ENCODE data around the gene PI4KB. TPM values are rescaled to one million over a fixed set of nuclear protein-coding genes. Genes with fewer than 3 reads are reported as not detected.

Gene PI4KB
- total RNA-seq, 1 experiment from 2014 or later: 45.1 TPM

DNA sequence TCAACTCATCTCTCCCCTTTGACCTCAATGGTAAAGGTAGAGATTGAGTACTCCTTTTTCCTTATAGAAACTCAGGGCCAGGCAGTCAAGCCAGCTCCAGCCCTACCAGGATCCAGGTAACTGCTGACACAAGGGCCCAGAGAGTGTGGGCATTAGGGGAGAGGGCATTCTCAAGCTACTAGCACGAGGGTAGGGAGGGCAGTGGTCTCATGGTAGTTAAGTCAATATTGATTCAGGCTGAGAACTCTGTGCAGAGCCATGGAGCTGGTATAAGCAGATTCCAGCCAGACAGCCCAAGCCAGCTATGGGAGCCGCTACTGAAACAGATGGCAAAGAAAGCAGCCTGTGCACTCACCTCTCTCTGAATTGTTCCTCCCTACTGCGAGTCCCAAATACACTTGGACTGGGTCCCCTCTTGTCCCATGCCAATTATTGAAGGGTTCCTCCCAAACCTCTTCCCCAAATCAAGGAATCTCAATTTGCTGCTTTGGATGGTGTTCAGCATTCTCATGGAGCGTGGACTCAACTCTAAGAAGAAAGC lies 2.8 kb downstream of the PI4KB start:
- intact Hi-C loops (cut with micrococcal nuclease): no loop called here
- RAD21 ChIA-PET (ENCODE audit: low non-redundant PET in 1 of 2, low total read pairs in 2 of 2, uncharacterized antibody in 2 of 2, unreplicated experiment in 2 of 2): no interaction called here
- ATAC-seq (no peak), DNase-seq (ENCODE audit: low read depth, low spot score) (no peak)
- BruUV-seq (replicated peaks): no TSS peak
- Histone ChIP-seq H3K27me3 (ENCODE audit: insufficient read depth, low read length) (no peaks in the 10 kb centered on the region), H3K36me3 (ENCODE audit: control insufficient read depth in 1 of 2, insufficient read depth in 2 of 2, low read length in 2 of 2) (peaks cover 0 to 2% of the 10 kb centered on the region in 2 experiments; a peak in 1 of 4 replicates), H2AFZ (ENCODE audit: low read depth, low read length, poor library complexity, severe bottlenecking) (no peak overlapping the region), H3K9me3 (ENCODE audit: control insufficient read depth in 1 of 2, insufficient read depth in 1 of 2, low read depth in 1 of 2, low read length in 2 of 2) (no peaks in the 10 kb centered on the region), H3K9ac (ENCODE audit: low read length) (no peak overlapping the region), H3K4me3 (replicated peaks in 1 of 2; ENCODE audit: low read depth in 1 of 2, low read length in 2 of 2) (no peak overlapping the region), H3K79me2 (ENCODE audit: insufficient read depth, low read length) (peaks cover 14% of the 10 kb centered on the region), H3K4me2 (ENCODE audit: low read length) (no peak overlapping the region), H3K27ac (ENCODE audit: low read depth, low read length) (no peak overlapping the region), H4K20me1 (ENCODE audit: insufficient read depth) (no peaks in the 10 kb centered on the region), H3K4me1 (ENCODE audit: control insufficient read depth in 1 of 2, insufficient read depth in 2 of 2, low read length in 2 of 2) (peaks cover 12 to 24% of the 10 kb centered on the region in 2 experiments), H3K9me2 (ENCODE audit: insufficient read depth) (no peaks in the 10 kb centered on the region)
- CTCF ChIA-PET: no interaction called here
- TF ChIP-seq CEBPB (IDR thresholded peaks at IDR 0.05; ENCODE audit: low read depth): no peak
- no peak for TF ChIP-seq TCF7L2 (IDR thresholded peaks at IDR 0.05; ENCODE audit: borderline replicate concordance, extremely low read depth, insufficient read depth, insufficient read length)
- no peak for TF ChIP-seq ZNF274 (IDR thresholded peaks at IDR 0.05; ENCODE audit: low read depth, low read length)
- TF ChIP-seq, protein P1, sequence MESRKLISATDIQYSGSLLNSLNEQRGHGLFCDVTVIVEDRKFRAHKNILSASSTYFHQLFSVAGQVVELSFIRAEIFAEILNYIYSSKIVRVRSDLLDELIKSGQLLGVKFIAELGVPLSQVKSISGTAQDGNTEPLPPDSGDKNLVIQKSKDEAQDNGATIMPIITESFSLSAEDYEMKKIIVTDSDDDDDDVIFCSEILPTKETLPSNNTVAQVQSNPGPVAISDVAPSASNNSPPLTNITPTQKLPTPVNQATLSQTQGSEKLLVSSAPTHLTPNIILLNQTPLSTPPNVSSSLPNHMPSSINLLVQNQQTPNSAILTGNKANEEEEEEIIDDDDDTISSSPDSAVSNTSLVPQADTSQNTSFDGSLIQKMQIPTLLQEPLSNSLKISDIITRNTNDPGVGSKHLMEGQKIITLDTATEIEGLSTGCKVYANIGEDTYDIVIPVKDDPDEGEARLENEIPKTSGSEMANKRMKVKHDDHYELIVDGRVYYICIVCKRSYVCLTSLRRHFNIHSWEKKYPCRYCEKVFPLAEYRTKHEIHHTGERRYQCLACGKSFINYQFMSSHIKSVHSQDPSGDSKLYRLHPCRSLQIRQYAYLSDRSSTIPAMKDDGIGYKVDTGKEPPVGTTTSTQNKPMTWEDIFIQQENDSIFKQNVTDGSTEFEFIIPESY (IDR thresholded peaks at IDR 0.05; ENCODE audit: extremely low read depth, insufficient replicate concordance, low read length): no peak
- POLR2A ChIA-PET: interaction anchor here (0.6 to 0.9 kb wide), 2 partner anchors 16 to 281 kb away, joined by 3 to 4 read pairs; no protein-coding TSS in a partner anchor

DNA sequence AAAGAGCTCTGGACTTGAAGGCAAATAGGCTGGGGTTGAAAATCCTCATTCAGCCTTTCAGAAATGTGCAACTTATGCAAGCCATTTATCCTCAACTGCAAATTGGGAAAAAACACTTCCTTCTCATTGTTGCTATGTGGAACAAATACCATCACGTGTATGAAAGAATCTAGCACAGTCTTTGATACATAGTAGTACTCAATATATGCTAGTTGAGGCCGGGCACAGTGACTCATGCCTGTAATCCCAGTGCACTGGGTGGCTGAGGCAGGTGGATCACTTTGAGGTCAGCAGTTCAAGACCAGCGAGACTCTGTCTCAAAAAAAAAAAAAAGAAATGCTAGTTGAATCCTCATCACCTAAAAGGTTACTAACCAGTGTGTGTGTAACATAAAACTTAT lies 8.2 kb downstream of the PI4KB start:
- Histone ChIP-seq H3K9me3 (ENCODE audit: control insufficient read depth in 1 of 2, insufficient read depth in 1 of 2, low read depth in 1 of 2, low read length in 2 of 2) (no peaks in the 10 kb centered on the region), H3K4me2 (ENCODE audit: low read length) (no peak overlapping the region), H2AFZ (ENCODE audit: low read depth, low read length, poor library complexity, severe bottlenecking) (no peak overlapping the region), H3K9ac (ENCODE audit: low read length) (no peak overlapping the region), H3K27me3 (ENCODE audit: insufficient read depth, low read length) (no peaks in the 10 kb centered on the region), H3K36me3 (ENCODE audit: control insufficient read depth in 1 of 2, insufficient read depth in 2 of 2, low read length in 2 of 2) (peaks cover 0 to 6% of the 10 kb centered on the region in 2 experiments; a peak in 1 of 4 replicates), H3K9me2 (ENCODE audit: insufficient read depth) (no peaks in the 10 kb centered on the region), H3K79me2 (ENCODE audit: insufficient read depth, low read length) (no peaks in the 10 kb centered on the region; the same call in 1 of the 2 replicates), H3K27ac (ENCODE audit: low read depth, low read length) (no peak overlapping the region), H3K4me1 (ENCODE audit: control insufficient read depth in 1 of 2, insufficient read depth in 2 of 2, low read length in 2 of 2) (peaks cover 0 to 8% of the 10 kb centered on the region in 2 experiments; a peak in 2 of 4 replicates), H4K20me1 (ENCODE audit: insufficient read depth) (no peaks in the 10 kb centered on the region), H3K4me3 (replicated peaks in 1 of 2; ENCODE audit: low read depth in 1 of 2, low read length in 2 of 2) (no peak overlapping the region)
- BruUV-seq (replicated peaks): no TSS peak
- intact Hi-C loops (cut with micrococcal nuclease): no loop called here
- ATAC-seq (no peak), DNase-seq (ENCODE audit: low read depth, low spot score) (no peak)
- POLR2A ChIA-PET: no interaction called here
- RAD21 ChIA-PET (ENCODE audit: low non-redundant PET in 1 of 2, low total read pairs in 2 of 2, uncharacterized antibody in 2 of 2, unreplicated experiment in 2 of 2): no interaction called here
- CTCF ChIA-PET: no interaction called here
- no peak for TF ChIP-seq SP1 (IDR thresholded peaks at IDR 0.05; ENCODE audit: low read depth)
- TF ChIP-seq EZH2phosphoT487 (IDR thresholded peaks at IDR 0.05; ENCODE audit: borderline replicate concordance): no peak
- no peak for TF ChIP-seq ELF1 (IDR thresholded peaks at IDR 0.05; ENCODE audit: borderline replicate concordance, low read depth)
- TF ChIP-seq ZFX (IDR thresholded peaks at IDR 0.05): no peak
- no peak for TF ChIP-seq POLR2AphosphoS5 (IDR thresholded peaks at IDR 0.05; ENCODE audit: low read depth, low read length)
- TF ChIP-seq ZNF274 (IDR thresholded peaks at IDR 0.05; ENCODE audit: low read depth, low read length): no peak
- TF ChIP-seq SIN3A (IDR thresholded peaks at IDR 0.05; ENCODE audit: low read depth): no peak
- TF ChIP-seq, protein P1 (IDR thresholded peaks at IDR 0.05; ENCODE audit: extremely low read depth, insufficient replicate concordance, low read length): no peak
- no peak for TF ChIP-seq JUND (IDR thresholded peaks at IDR 0.05)
- no peak for TF ChIP-seq YY1 (IDR thresholded peaks at IDR 0.05; ENCODE audit: extremely low read depth, insufficient replicate concordance, low read depth, low read length)
- no peak for TF ChIP-seq TCF7L2 (IDR thresholded peaks at IDR 0.05; ENCODE audit: borderline replicate concordance, extremely low read depth, insufficient read depth, insufficient read length)
- no peak for TF ChIP-seq EGR1 (IDR thresholded peaks at IDR 0.05; ENCODE audit: low read depth)
- TF ChIP-seq, protein P2, sequence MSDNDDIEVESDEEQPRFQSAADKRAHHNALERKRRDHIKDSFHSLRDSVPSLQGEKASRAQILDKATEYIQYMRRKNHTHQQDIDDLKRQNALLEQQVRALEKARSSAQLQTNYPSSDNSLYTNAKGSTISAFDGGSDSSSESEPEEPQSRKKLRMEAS (IDR thresholded peaks at IDR 0.05): no peak
- no peak for TF ChIP-seq CEBPB (IDR thresholded peaks at IDR 0.05; ENCODE audit: low read depth)
- TF ChIP-seq, protein P3, sequence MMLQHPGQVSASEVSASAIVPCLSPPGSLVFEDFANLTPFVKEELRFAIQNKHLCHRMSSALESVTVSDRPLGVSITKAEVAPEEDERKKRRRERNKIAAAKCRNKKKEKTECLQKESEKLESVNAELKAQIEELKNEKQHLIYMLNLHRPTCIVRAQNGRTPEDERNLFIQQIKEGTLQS (IDR thresholded peaks at IDR 0.05): no peak
- no peak for TF ChIP-seq RAD21 (IDR thresholded peaks at IDR 0.05; ENCODE audit: low read depth)

All from HCT116 (cell line).